Panc1 (cell line): ENCODE results near the gene ZNF474.

ENCODE experiments used
- CTCF ChIP-seq: fragments of 450-650 bp; IDR thresholded peaks from 2 replicates; pipeline ENCODE4 v1.5.1; 2017; ENCODE audit warnings: mild to moderate bottlenecking
- POLR2AphosphoS5 ChIP-seq: IDR thresholded peaks from 2 replicates; pipeline ENCODE4 v1.6.1; 2012; ENCODE audit warnings: mild to moderate bottlenecking, low read depth, low read length, moderate library complexity
- REST ChIP-seq, 2 experiments: IDR thresholded peaks; 2 replicates each; pipeline ENCODE4 v1.6.1; 2011 to 2012; ENCODE audit warnings: low read depth in 2 of 2, control low read depth in 1 of 2, low read length in 1 of 2, mild to moderate bottlenecking in 1 of 2, moderate library complexity in 1 of 2; ENCODE audit not compliant: insufficient read depth in 1 of 2
- SIN3A ChIP-seq: IDR thresholded peaks from 2 replicates; pipeline ENCODE4 v1.6.1; 2012; ENCODE audit warnings: low read depth, mild to moderate bottlenecking, low read length, moderate library complexity, borderline replicate concordance; ENCODE audit not compliant: insufficient read depth

- TF ChIP-seq CTCF (no peak), POLR2AphosphoS5 (no peak), REST (IDR thresholded peaks at IDR 0.05; ENCODE audit: insufficient read depth in 1 of 2, low read depth in 2 of 2, low read length in 1 of 2) (no peak), SIN3A (no peak)
Observed at GRCh38 chr5:122149321-122150090, 20.2 kb downstream of the ZNF474 start.
